Stimulated activated naive CD4-positive, alpha-beta T cell (primary cell): ENCODE results near the gene SEMA5A.

ENCODE experiments used
- DNase-seq, 6 experiments: peaks; one replicate each; lab custom pipeline; 2025; lab: John Stamatoyannopoulos, UW

SEMA5A gene

DNA sequence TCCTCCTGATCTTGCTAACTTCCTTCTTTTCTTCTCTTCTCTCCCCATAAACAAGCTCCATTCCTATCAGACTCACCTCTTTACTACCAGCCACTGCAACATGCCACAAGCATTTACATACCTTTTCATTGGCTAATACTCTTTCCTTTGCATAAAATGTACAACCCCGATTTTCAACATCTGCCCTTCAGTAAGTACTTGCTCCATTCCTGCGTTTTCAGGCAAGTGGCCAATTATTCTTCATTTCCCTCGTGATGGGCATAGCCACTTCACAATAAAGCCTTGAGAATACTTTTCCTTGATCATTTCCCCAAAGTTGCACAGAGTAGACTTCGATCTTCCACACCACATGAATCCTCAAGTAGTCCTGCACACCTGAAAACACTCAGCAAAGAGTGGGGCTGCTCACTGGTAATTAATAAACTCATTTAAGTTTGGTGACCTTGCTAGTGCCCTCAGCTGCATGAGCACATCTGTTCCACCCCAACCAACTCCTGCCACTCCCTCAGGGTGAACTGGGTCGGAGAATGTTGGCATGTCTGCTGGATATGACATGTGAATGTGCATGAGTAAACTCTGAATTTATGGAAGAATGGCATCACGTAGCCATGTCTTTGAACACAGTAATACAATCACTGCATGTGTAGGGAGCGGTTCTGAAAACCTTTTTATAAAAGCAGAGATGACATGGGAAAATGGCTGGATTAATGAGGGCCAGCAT lies 535.8 kb downstream of the SEMA5A start:
- DNase-seq = no peak

DNA sequence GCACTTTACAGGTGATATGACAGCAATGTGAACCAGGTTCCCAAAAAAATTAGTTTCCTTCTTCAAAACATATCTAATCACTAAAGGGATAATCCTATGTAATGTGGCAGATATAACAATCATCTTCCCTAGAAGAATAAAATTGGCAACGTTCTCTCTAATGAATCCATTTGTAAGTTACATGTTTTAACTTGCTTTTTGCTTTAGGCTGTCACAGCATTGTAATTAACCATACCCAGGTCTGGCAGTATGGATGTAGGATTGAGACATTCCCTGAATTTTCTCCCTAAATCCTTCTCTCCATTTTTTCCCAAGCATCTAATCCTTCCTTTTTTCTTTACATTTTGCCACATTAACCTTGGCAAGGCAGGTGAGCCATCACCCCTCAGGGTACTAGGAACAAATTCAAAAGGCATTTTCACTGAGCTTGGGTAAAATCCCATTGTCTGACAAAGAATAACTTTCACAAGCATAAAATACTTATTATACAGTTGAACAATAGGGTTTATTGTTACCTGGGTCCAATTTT lies 548.3 kb downstream of the SEMA5A start:
- DNase-seq = no peak

DNA sequence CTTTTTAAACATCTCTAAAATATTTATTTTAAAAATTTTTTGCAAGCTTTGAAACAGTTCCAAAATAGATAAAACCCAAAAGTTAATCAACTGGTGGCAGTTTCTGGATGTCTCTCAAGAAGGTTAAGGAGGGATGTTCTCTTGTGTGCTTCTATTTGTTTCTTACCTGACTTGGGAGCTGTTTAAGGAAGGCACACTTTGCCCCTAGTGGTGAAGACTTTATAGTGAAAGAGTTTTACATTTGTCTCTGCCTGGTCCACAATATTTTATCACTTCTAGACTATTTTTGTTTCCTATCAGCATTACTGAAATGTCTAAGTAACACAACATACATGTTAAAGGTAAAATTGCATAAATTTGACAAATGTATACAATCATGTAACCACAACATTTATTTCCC lies 552.8 kb downstream of the SEMA5A start:
- DNase-seq = no peak
